Tibial nerve (tissue), 4 donors: ENCODE measurements around the gene PSMD9.
"Not testable (repeated sequence)": the region's sequence is repeated elsewhere in the genome, so short reads cannot be mapped to it uniquely, and the experiment has no call there.

ENCODE experiments used
- EP300 ChIP-seq, 2 donors: sonication (generic); formaldehyde crosslinking; IDR thresholded peaks; one replicate each; pipeline ENCODE4 v1.6.1; 2017; ENCODE audit warnings: antibody characterized with exemption in 2 of 2, mild to moderate bottlenecking in 1 of 2
- TF ChIP-seq, protein P1 (sequence below), 5 experiments: fragments of 200-600 bp in 3 of 5; fragments of 450-650 bp in 2 of 5; sonication (generic) in 3 of 5; IDR thresholded peaks; one replicate each; pipeline ENCODE4 v1.5.1; 2016 to 2019; ENCODE audit warnings: antibody characterized with exemption in 5 of 5, mild to moderate bottlenecking in 3 of 5, moderate library complexity in 2 of 5

DNA sequence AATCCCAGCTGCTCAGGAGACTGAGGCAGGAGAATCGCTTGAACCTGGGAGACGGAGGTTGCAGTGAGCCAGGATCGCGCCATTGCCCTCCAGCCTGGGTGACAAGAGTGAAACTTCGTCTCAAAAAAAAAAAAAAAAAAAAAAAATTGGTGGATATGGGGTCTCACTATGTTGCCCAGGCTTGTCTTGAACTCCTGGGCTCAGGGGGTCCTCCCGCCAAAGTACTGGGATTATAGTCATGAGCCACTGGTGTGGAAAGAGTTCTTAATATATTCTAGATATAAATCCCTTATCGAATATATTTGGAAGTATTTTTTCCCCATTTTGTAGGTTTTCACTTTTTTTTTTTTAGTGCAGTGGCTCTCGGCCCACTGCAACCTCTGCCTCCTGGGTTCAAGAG is 19.4 kb upstream of the PSMD9 start:
- TF ChIP-seq, protein P1, sequence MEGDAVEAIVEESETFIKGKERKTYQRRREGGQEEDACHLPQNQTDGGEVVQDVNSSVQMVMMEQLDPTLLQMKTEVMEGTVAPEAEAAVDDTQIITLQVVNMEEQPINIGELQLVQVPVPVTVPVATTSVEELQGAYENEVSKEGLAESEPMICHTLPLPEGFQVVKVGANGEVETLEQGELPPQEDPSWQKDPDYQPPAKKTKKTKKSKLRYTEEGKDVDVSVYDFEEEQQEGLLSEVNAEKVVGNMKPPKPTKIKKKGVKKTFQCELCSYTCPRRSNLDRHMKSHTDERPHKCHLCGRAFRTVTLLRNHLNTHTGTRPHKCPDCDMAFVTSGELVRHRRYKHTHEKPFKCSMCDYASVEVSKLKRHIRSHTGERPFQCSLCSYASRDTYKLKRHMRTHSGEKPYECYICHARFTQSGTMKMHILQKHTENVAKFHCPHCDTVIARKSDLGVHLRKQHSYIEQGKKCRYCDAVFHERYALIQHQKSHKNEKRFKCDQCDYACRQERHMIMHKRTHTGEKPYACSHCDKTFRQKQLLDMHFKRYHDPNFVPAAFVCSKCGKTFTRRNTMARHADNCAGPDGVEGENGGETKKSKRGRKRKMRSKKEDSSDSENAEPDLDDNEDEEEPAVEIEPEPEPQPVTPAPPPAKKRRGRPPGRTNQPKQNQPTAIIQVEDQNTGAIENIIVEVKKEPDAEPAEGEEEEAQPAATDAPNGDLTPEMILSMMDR (IDR thresholded peaks at IDR 0.05) = not testable (repeated sequence)
- TF ChIP-seq EP300 (IDR thresholded peaks at IDR 0.05) = not testable (repeated sequence)
